HepG2 (cell line): Measurements from ENCODE around the gene MIA2. TPM values are rescaled to one million over a fixed set of nuclear protein-coding genes. Genes with fewer than 3 reads are reported as not detected.
A peak's percentile ranks its signal among the peaks of the same experiment; 100 is the strongest.

ENCODE experiments used
- ARNT2 ChIP-seq: sonication (generic); formaldehyde crosslinking; IDR thresholded peaks from 2 replicates; pipeline ENCODE4 v1.8.0; 2022; ENCODE audit warnings: mild to moderate bottlenecking, low read depth, missing genetic modification reagents, moderate library complexity
- ATRX ChIP-seq: sonication (generic); formaldehyde crosslinking; IDR thresholded peaks from 2 replicates; pipeline ENCODE4 v1.4.0; 2020; ENCODE audit warnings: missing genetic modification reagents, borderline replicate concordance
- BORCS8-MEF2B ChIP-seq: sonication (generic); formaldehyde crosslinking; IDR thresholded peaks from 2 replicates; pipeline ENCODE4 v1.8.0; 2022; ENCODE audit warnings: mild to moderate bottlenecking, missing genetic modification reagents
- CREB3 ChIP-seq: sonication (generic); formaldehyde crosslinking; IDR thresholded peaks from 2 replicates; pipeline ENCODE4 v1.5.0; 2020; ENCODE audit warnings: missing genetic modification reagents
- KMT2B ChIP-seq: IDR thresholded peaks from 2 replicates; pipeline ENCODE4 v1.6.1; 2016; ENCODE audit warnings: missing genetic modification reagents, missing compliant biosample characterization
- NRL ChIP-seq: sonication (generic); formaldehyde crosslinking; IDR thresholded peaks from 2 replicates; pipeline ENCODE4 v1.5.0; 2020; ENCODE audit warnings: missing genetic modification reagents, mild to moderate bottlenecking, moderate library complexity, borderline replicate concordance
- PRDM4 ChIP-seq: sonication (generic); formaldehyde crosslinking; IDR thresholded peaks from 2 replicates; pipeline ENCODE4 v1.9.0; 2021; ENCODE audit warnings: missing genetic modification reagents, borderline replicate concordance
- RXRA ChIP-seq: sonication (generic); formaldehyde crosslinking; IDR thresholded peaks from 2 replicates; pipeline ENCODE4 v1.5.1; 2020; ENCODE audit warnings: missing genetic modification reagents
- YEATS4 ChIP-seq: sonication (generic); formaldehyde crosslinking; IDR thresholded peaks from 2 replicates; pipeline ENCODE4 v1.4.0; 2020; ENCODE audit warnings: missing genetic modification reagents, borderline replicate concordance
- ZBTB44 ChIP-seq: sonication (generic); formaldehyde crosslinking; IDR thresholded peaks from 2 replicates; pipeline ENCODE4 v1.4.0; 2020; ENCODE audit warnings: missing genetic modification reagents
- ZNF234 ChIP-seq: sonication (generic); formaldehyde crosslinking; conservative IDR thresholded peaks from 2 replicates; pipeline ENCODE4 v1.5.1; 2020; ENCODE audit warnings: mild to moderate bottlenecking, missing genetic modification reagents
- ZNF235 ChIP-seq: sonication (generic); formaldehyde crosslinking; IDR thresholded peaks from 2 replicates; pipeline ENCODE4 v1.8.1; 2023; ENCODE audit warnings: mild to moderate bottlenecking, missing genetic modification reagents, borderline replicate concordance
- ZNF335 ChIP-seq: sonication (generic); formaldehyde crosslinking; IDR thresholded peaks from 2 replicates; pipeline ENCODE4 v1.4.0; 2020; ENCODE audit warnings: missing genetic modification reagents
- ZNF512 ChIP-seq: sonication (generic); formaldehyde crosslinking; IDR thresholded peaks from 2 replicates; pipeline ENCODE4 v1.4.0; 2020; ENCODE audit warnings: mild to moderate bottlenecking, missing genetic modification reagents
- ZNF614 ChIP-seq: IDR thresholded peaks from 2 replicates; pipeline ENCODE4 v1.6.1; 2018; ENCODE audit warnings: missing biosample characterization, missing genetic modification reagents, inconsistent platforms, borderline replicate concordance
- ZNF749 ChIP-seq: sonication (generic); formaldehyde crosslinking; IDR thresholded peaks from 2 replicates; pipeline ENCODE4 v1.8.0; 2022; ENCODE audit warnings: mild to moderate bottlenecking, missing genetic modification reagents, moderate library complexity, borderline replicate concordance
- polyA plus RNA-seq, 8 experiments: library from polyadenylated mRNA; depleted of rRNA in 3 of 8; stranded (reverse) in 7 of 8; unstranded in 1 of 8; fragments of >200 nt; fragmentation: Illumina TruSeq in 4 of 8; extraction: Trizol in 4 of 8; gene quantifications; 2 replicates each; pipeline versions ENCODE4 v1.2.1 to v1.2.3, GENCODE V29; 2011 to 2016; ENCODE audit warnings: low read depth in 4 of 8, missing spikeins in 1 of 8, mixed read lengths in 1 of 8; ENCODE audit not compliant: insufficient read depth in 1 of 8
- total RNA-seq, 5 experiments: library from RNA; depleted of rRNA; stranded (reverse); fragments of >200 nt; fragmentation: Illumina TruSeq; extraction: Trizol; gene quantifications; 2 replicates each; pipeline ENCODE4 v1.2.3, GENCODE V29; 2016; ENCODE audit warnings: low read depth in 1 of 5
- TF ChIP-seq, protein P1 (sequence below): sonication (generic); formaldehyde crosslinking; IDR thresholded peaks from 2 replicates; pipeline ENCODE4 v1.8.1; 2023; ENCODE audit warnings: missing genetic modification reagents, mild to moderate bottlenecking, borderline replicate concordance
- TF ChIP-seq, protein P2 (sequence below): sonication (generic); formaldehyde crosslinking; IDR thresholded peaks from 2 replicates; pipeline ENCODE4 v1.9.0; 2022; ENCODE audit warnings: low read depth, missing genetic modification reagents

Gene MIA2
- total and polyA plus RNA-seq, 2 of the 13 experiments (the other 11 are each of a cell fraction or from before 2014, with no cell fraction given) = 134 to 158 TPM

GRCh38 chr14:39432619-39433451, 199.1 kb downstream of the MIA2 start (continued):
- no peak for TF ChIP-seq PRDM4 (CRISPR knock-in tag)
- peak; percentile 85; the same call in 1 of the 2 replicates for TF ChIP-seq ZNF512 (CRISPR knock-in tag)
- TF ChIP-seq ZNF235 = no peak; the same call in 1 of the 2 replicates
- no peak for TF ChIP-seq ATRX
- no peak for TF ChIP-seq ZNF234 (CRISPR knock-in tag)
- TF ChIP-seq ZBTB44 (CRISPR knock-in tag) = no peak
- TF ChIP-seq ZNF749 (CRISPR knock-in tag) = 0 out of 2 replicates have a peak, but pooled peaks have one; percentile 43
- TF ChIP-seq ZNF335 = peak; percentile 85; the same call in 1 of the 2 replicates
- TF ChIP-seq BORCS8-MEF2B (CRISPR knock-in tag) = peak; percentile 65
- peak; percentile 93 for TF ChIP-seq NRL (CRISPR knock-in tag)
- TF ChIP-seq, protein P1, sequence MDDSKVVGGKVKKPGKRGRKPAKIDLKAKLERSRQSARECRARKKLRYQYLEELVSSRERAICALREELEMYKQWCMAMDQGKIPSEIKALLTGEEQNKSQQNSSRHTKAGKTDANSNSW = peak; percentile 86; the same call in 1 of the 2 replicates
- peak; percentile 94 for TF ChIP-seq KMT2B (CRISPR knock-in tag)
- peak; percentile 92; the same call in 1 of the 2 replicates for TF ChIP-seq CREB3 (CRISPR knock-in tag)
- TF ChIP-seq ARNT2 (CRISPR knock-in tag) = peak; percentile 80; the same call in 1 of the 2 replicates
- TF ChIP-seq YEATS4 (CRISPR knock-in tag) = peak; percentile 98
- TF ChIP-seq RXRA (CRISPR knock-in tag) = peak; percentile 65
- TF ChIP-seq, protein P2, sequence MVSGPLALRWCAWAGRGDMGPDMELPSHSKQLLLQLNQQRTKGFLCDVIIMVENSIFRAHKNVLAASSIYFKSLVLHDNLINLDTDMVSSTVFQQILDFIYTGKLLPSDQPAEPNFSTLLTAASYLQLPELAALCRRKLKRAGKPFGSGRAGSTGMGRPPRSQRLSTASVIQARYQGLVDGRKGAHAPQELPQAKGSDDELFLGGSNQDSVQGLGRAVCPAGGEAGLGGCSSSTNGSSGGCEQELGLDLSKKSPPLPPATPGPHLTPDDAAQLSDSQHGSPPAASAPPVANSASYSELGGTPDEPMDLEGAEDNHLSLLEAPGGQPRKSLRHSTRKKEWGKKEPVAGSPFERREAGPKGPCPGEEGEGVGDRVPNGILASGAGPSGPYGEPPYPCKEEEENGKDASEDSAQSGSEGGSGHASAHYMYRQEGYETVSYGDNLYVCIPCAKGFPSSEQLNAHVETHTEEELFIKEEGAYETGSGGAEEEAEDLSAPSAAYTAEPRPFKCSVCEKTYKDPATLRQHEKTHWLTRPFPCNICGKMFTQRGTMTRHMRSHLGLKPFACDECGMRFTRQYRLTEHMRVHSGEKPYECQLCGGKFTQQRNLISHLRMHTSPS (CRISPR knock-in tag) = peak; percentile 65; the same call in 1 of the 2 replicates
- TF ChIP-seq ZNF614 (CRISPR knock-in tag) = peak; percentile 81
